ENCODE results near the gene THSD4.

Gene THSD4

GRCh38 chr15:71084264-71084663, 31.0 kb upstream of the THSD4 start:
- peaks cover 19% of the 10 kb centered on the region for H3K4me1 ChIP-seq (ENCODE audit: control insufficient read depth, low read depth, low read length)
- H3K9ac ChIP-seq (ENCODE audit: low read length), result no peak overlapping the region
- H3K27ac ChIP-seq (ENCODE audit: low read length), result no peak overlapping the region
- no peaks in the 10 kb centered on the region for H3K36me3 ChIP-seq (ENCODE audit: control insufficient read depth, low read depth, low read length)
- H3K9me3 ChIP-seq (ENCODE audit: control insufficient read depth, low read depth, low read length), result no peaks in the 10 kb centered on the region
- peaks cover 43% of the 10 kb centered on the region for H3K27me3 ChIP-seq (ENCODE audit: control insufficient read depth, insufficient read depth, low read length)
- H3K4me3 ChIP-seq (ENCODE audit: low read length), result no peak overlapping the region

GRCh38 chr15:71085809-71086208, 29.5 kb upstream of the THSD4 start:
- Histone ChIP-seq H3K36me3 (ENCODE audit: control insufficient read depth, low read depth, low read length) (no peaks in the 10 kb centered on the region), H3K27me3 (ENCODE audit: control insufficient read depth, insufficient read depth, low read length) (peaks cover 43% of the 10 kb centered on the region), H3K9ac (ENCODE audit: low read length) (no peak overlapping the region), H3K4me1 (ENCODE audit: control insufficient read depth, low read depth, low read length) (peaks cover 19% of the 10 kb centered on the region), H3K4me3 (ENCODE audit: low read length) (no peak overlapping the region), H3K9me3 (ENCODE audit: control insufficient read depth, low read depth, low read length) (no peaks in the 10 kb centered on the region), H3K27ac (ENCODE audit: low read length) (no peak overlapping the region)

GRCh38 chr15:71088155-71088554, 27.1 kb upstream of the THSD4 start:
- H3K9me3 ChIP-seq (ENCODE audit: control insufficient read depth, low read depth, low read length), result no peaks in the 10 kb centered on the region
- peaks cover 43% of the 10 kb centered on the region for H3K27me3 ChIP-seq (ENCODE audit: control insufficient read depth, insufficient read depth, low read length)
- H3K9ac ChIP-seq (ENCODE audit: low read length), result no peak overlapping the region
- no peaks in the 10 kb centered on the region for H3K36me3 ChIP-seq (ENCODE audit: control insufficient read depth, low read depth, low read length)
- H3K4me3 ChIP-seq (ENCODE audit: low read length), result no peak overlapping the region
- H3K27ac ChIP-seq (ENCODE audit: low read length), result no peak overlapping the region
- H3K4me1 ChIP-seq (ENCODE audit: control insufficient read depth, low read depth, low read length), result peaks cover 19% of the 10 kb centered on the region

GRCh38 chr15:71088683-71089082, 26.6 kb upstream of the THSD4 start:
- Histone ChIP-seq H3K9ac (ENCODE audit: low read length) (no peak overlapping the region), H3K27me3 (ENCODE audit: control insufficient read depth, insufficient read depth, low read length) (peaks cover 39% of the 10 kb centered on the region), H3K36me3 (ENCODE audit: control insufficient read depth, low read depth, low read length) (no peaks in the 10 kb centered on the region), H3K9me3 (ENCODE audit: control insufficient read depth, low read depth, low read length) (no peaks in the 10 kb centered on the region), H3K27ac (ENCODE audit: low read length) (no peak overlapping the region), H3K4me3 (ENCODE audit: low read length) (no peak overlapping the region), H3K4me1 (ENCODE audit: control insufficient read depth, low read depth, low read length) (peaks cover 19% of the 10 kb centered on the region)

GRCh38 chr15:71089801-71090200, 25.5 kb upstream of the THSD4 start:
- Histone ChIP-seq H3K27ac (ENCODE audit: low read length) (no peak overlapping the region), H3K9me3 (ENCODE audit: control insufficient read depth, low read depth, low read length) (no peaks in the 10 kb centered on the region), H3K4me3 (ENCODE audit: low read length) (no peak overlapping the region), H3K36me3 (ENCODE audit: control insufficient read depth, low read depth, low read length) (no peaks in the 10 kb centered on the region), H3K9ac (ENCODE audit: low read length) (no peak overlapping the region), H3K4me1 (ENCODE audit: control insufficient read depth, low read depth, low read length) (peaks cover 16% of the 10 kb centered on the region), H3K27me3 (ENCODE audit: control insufficient read depth, insufficient read depth, low read length) (peaks cover 28% of the 10 kb centered on the region)

GRCh38 chr15:71091601-71092000, 23.7 kb upstream of the THSD4 start:
- peaks cover 15% of the 10 kb centered on the region for H3K27me3 ChIP-seq (ENCODE audit: control insufficient read depth, insufficient read depth, low read length)
- no peaks in the 10 kb centered on the region for H3K36me3 ChIP-seq (ENCODE audit: control insufficient read depth, low read depth, low read length)
- no peak overlapping the region for H3K27ac ChIP-seq (ENCODE audit: low read length)

GRCh38 chr15:71092056-71092600, 23.1 kb upstream of the THSD4 start:
- H3K9me3 ChIP-seq (ENCODE audit: control insufficient read depth, low read depth, low read length), result no peaks in the 10 kb centered on the region

More at GRCh38 chr15:71091601-71092000, 23.7 kb upstream of the THSD4 start:
- no peak overlapping the region for H3K4me3 ChIP-seq (ENCODE audit: low read length)
- H3K9me3 ChIP-seq (ENCODE audit: control insufficient read depth, low read depth, low read length), result no peaks in the 10 kb centered on the region
- peaks cover under 1% of the 10 kb centered on the region for H3K4me1 ChIP-seq (ENCODE audit: control insufficient read depth, low read depth, low read length)
- no peak overlapping the region for H3K9ac ChIP-seq (ENCODE audit: low read length)

GRCh38 chr15:71093054-71094024, 21.9 kb upstream of the THSD4 start:
- H3K36me3 ChIP-seq (ENCODE audit: control insufficient read depth, low read depth, low read length), result no peaks in the 10 kb centered on the region
- no peak overlapping the region for H3K27ac ChIP-seq (ENCODE audit: low read length)
- H3K27me3 ChIP-seq (ENCODE audit: control insufficient read depth, insufficient read depth, low read length), result no peaks in the 10 kb centered on the region
- no peak overlapping the region for H3K4me3 ChIP-seq (ENCODE audit: low read length)
- H3K9me3 ChIP-seq (ENCODE audit: control insufficient read depth, low read depth, low read length), result no peaks in the 10 kb centered on the region
- no peaks in the 10 kb centered on the region for H3K4me1 ChIP-seq (ENCODE audit: control insufficient read depth, low read depth, low read length)
- H3K9ac ChIP-seq (ENCODE audit: low read length), result no peak overlapping the region

More at GRCh38 chr15:71092056-71092600, 23.1 kb upstream of the THSD4 start:
- no peaks in the 10 kb centered on the region for H3K4me1 ChIP-seq (ENCODE audit: control insufficient read depth, low read depth, low read length)
- H3K36me3 ChIP-seq (ENCODE audit: control insufficient read depth, low read depth, low read length), result no peaks in the 10 kb centered on the region
- H3K27ac ChIP-seq (ENCODE audit: low read length), result no peak overlapping the region
- H3K9ac ChIP-seq (ENCODE audit: low read length), result no peak overlapping the region
- no peak overlapping the region for H3K4me3 ChIP-seq (ENCODE audit: low read length)
- peaks cover 10% of the 10 kb centered on the region for H3K27me3 ChIP-seq (ENCODE audit: control insufficient read depth, insufficient read depth, low read length)

GRCh38 chr15:71094137-71094536, 21.1 kb upstream of the THSD4 start:
- H3K4me1 ChIP-seq (ENCODE audit: control insufficient read depth, low read depth, low read length), result no peaks in the 10 kb centered on the region
- no peak overlapping the region for H3K4me3 ChIP-seq (ENCODE audit: low read length)
- no peaks in the 10 kb centered on the region for H3K27me3 ChIP-seq (ENCODE audit: control insufficient read depth, insufficient read depth, low read length)
- H3K9ac ChIP-seq (ENCODE audit: low read length), result no peak overlapping the region
- no peaks in the 10 kb centered on the region for H3K9me3 ChIP-seq (ENCODE audit: control insufficient read depth, low read depth, low read length)
- no peak overlapping the region for H3K27ac ChIP-seq (ENCODE audit: low read length)
- no peaks in the 10 kb centered on the region for H3K36me3 ChIP-seq (ENCODE audit: control insufficient read depth, low read depth, low read length)

GRCh38 chr15:71096676-71097075, 18.6 kb upstream of the THSD4 start:
- Histone ChIP-seq H3K4me3 (ENCODE audit: low read length) (no peak overlapping the region), H3K27ac (ENCODE audit: low read length) (no peak overlapping the region), H3K9me3 (ENCODE audit: control insufficient read depth, low read depth, low read length) (no peaks in the 10 kb centered on the region), H3K9ac (ENCODE audit: low read length) (no peak overlapping the region), H3K27me3 (ENCODE audit: control insufficient read depth, insufficient read depth, low read length) (no peaks in the 10 kb centered on the region), H3K4me1 (ENCODE audit: control insufficient read depth, low read depth, low read length) (no peaks in the 10 kb centered on the region), H3K36me3 (ENCODE audit: control insufficient read depth, low read depth, low read length) (no peaks in the 10 kb centered on the region)

GRCh38 chr15:71097890-71098289, 17.4 kb upstream of the THSD4 start:
- H3K4me3 ChIP-seq (ENCODE audit: low read length), result no peak overlapping the region
- no peak overlapping the region for H3K9ac ChIP-seq (ENCODE audit: low read length)
- H3K36me3 ChIP-seq (ENCODE audit: control insufficient read depth, low read depth, low read length), result no peaks in the 10 kb centered on the region

More at GRCh38 chr15:71097890-71098289, 17.4 kb upstream of the THSD4 start:
- H3K27me3 ChIP-seq (ENCODE audit: control insufficient read depth, insufficient read depth, low read length), result no peaks in the 10 kb centered on the region
- no peak overlapping the region for H3K27ac ChIP-seq (ENCODE audit: low read length)
- no peaks in the 10 kb centered on the region for H3K9me3 ChIP-seq (ENCODE audit: control insufficient read depth, low read depth, low read length)
- no peaks in the 10 kb centered on the region for H3K4me1 ChIP-seq (ENCODE audit: control insufficient read depth, low read depth, low read length)
